ENCODE data around the gene NOS1AP.

Gene NOS1AP

GRCh38 chr1:162224267-162224666, 154.8 kb downstream of the NOS1AP start:
- DNase-seq = no peak

- no peak for DNase-seq
These were observed 159.1 kb downstream of the NOS1AP start for GRCh38 chr1:162228586-162228985.

- no peak for DNase-seq
These were observed 160.1 kb downstream of the NOS1AP start for GRCh38 chr1:162229549-162229948.

- DNase-seq = peak; percentile 83
These were observed 160.6 kb downstream of the NOS1AP start for GRCh38 chr1:162230096-162230495.

GRCh38 chr1:162230517-162230916, 161.0 kb downstream of the NOS1AP start:
- no peak for DNase-seq

GRCh38 chr1:162232034-162232711, 162.7 kb downstream of the NOS1AP start:
- no peak for DNase-seq

- DNase-seq = no peak
These were observed 163.6 kb downstream of the NOS1AP start for GRCh38 chr1:162233066-162233465.

- DNase-seq = no peak
These were observed 164.4 kb downstream of the NOS1AP start for GRCh38 chr1:162233937-162234336.

- no peak for DNase-seq
These were observed 165.1 kb downstream of the NOS1AP start for GRCh38 chr1:162234571-162234970.

GRCh38 chr1:162235241-162235800, 165.8 kb downstream of the NOS1AP start:
- no peak for DNase-seq

- no peak for DNase-seq
These were observed 166.7 kb downstream of the NOS1AP start for GRCh38 chr1:162236201-162236600.

- DNase-seq = no peak
These were observed 167.1 kb downstream of the NOS1AP start for GRCh38 chr1:162236618-162237017.

- no peak for DNase-seq
These were observed 171.1 kb downstream of the NOS1AP start for GRCh38 chr1:162240577-162240976.

GRCh38 chr1:162242804-162243203, 173.3 kb downstream of the NOS1AP start:
- no peak for DNase-seq

GRCh38 chr1:162248854-162249535, 179.5 kb downstream of the NOS1AP start:
- peak; percentile 61 for DNase-seq

GRCh38 chr1:162250004-162250730, 180.7 kb downstream of the NOS1AP start:
- DNase-seq = no peak

- no peak for DNase-seq
These were observed 181.6 kb downstream of the NOS1AP start for GRCh38 chr1:162251102-162251501.

- DNase-seq = no peak
These were observed 182.7 kb downstream of the NOS1AP start for GRCh38 chr1:162252214-162252613.

- no peak for DNase-seq
These were observed 184.3 kb downstream of the NOS1AP start for GRCh38 chr1:162253790-162254189.

- no peak for DNase-seq
These were observed 186.8 kb downstream of the NOS1AP start for GRCh38 chr1:162256287-162256686.

- DNase-seq = no peak
These were observed 188.9 kb downstream of the NOS1AP start for GRCh38 chr1:162258394-162258793.

- no peak for DNase-seq
These were observed 190.5 kb downstream of the NOS1AP start for GRCh38 chr1:162259894-162260455.

- DNase-seq = no peak
These were observed 194.6 kb downstream of the NOS1AP start for GRCh38 chr1:162264108-162264507.
